Activated CD4-positive, alpha-beta T cell treated with anti-CD3 and anti-CD28 coated beads for 1 hour (primary cell): Measurements from ENCODE around the gene SLC44A2.
"Not testable (repeated sequence)": the region's sequence is repeated elsewhere in the genome, so short reads cannot be mapped to it uniquely, and the experiment has no call there.

Experiments
- DNase-seq: peaks from one replicate; pipeline ENCODE4 v3.0.0-alpha.2; 2020

Gene SLC44A2

DNA sequence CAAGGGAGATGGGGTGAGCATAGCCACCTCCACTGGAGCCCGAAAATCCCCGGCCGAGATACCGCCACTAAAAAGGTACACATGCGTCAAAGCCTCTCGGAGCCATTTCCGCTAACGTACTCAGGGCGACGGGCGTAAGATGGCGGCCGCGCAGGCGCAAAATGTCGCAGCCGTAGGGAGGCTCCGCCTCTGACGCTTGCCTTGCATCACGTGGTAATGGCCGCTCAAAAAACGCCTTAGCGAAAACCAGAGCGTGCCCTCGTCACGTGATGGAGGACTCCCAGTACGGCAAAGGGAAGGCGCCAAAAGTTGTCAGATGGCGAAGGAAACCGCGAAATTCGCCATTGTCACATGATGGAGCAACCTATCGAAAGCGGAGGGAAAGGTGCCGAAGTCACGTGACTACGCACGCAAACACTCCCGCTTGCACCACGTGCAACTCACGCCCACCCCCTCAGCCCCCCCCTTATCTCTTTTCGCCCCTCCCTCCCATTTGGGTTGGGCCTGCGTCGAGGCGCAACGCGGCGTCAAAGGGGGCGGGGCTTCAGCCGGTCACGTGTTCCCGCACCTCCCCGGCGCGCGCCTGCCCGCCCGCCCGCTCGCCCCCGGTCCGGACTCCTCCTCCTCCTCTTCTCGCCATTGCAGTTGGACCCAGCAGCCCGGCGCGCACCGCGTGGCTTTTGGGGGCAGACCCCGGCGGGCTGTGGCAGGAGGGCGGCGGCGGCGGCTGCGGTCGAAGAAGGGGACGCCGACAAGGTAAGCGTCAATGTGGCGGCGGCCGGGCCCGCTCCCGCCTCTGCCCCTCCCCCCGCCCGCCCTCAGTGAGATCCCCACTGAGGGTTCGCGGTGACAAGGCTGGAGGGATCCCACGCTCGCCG is 28.6 kb downstream of the SLC44A2 start, which contains the start of gene ILF3:
ILF3 (plus strand) TSS at position 615 of the 878 bp plus-strand sequence. CDS start 16,260 bp downstream, outside the sequence.
- peak; percentile 100 for DNase-seq

DNA sequence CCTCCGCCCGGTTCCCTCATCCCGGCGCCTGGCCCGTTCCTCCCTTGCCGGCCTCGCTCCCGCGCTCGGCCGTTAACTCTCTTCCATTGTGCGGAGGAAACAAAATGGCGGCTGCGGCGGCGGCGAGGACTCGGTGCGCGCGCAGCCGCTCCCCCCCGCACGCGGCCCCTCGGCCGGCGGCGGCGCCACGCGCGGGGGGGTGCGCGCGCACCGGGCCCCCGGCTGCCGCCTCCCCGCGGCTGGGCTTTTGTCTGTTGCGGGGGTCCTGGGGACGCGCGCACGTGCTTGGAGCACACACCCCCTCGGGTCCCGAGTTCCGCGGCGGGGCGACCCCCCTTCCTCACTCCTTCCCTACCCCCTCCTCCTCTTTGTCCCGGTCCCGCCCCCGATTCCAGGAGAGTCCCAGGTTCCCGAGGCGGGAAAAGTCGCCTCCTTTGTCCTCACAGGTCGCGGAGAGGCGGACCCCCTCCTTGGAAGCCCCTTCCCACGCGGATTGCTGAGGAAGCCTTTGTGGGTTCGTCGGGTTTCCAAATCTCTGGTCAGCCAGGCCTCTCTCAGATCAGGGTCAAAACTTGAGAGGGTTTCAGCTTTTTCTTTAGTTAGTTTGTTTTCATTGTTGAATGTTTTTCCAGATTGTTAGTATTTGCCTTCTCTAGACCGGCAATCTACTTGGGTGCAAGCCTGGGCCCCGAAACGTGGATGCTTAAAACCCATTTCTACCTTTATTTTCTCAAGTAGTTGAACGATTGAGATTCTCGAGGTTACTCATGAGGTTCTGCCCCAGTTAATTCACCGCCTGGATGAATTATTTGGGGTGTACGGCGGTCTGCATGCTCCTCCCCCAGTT is 29.5 kb downstream of the SLC44A2 start:
- no peak for DNase-seq

DNA sequence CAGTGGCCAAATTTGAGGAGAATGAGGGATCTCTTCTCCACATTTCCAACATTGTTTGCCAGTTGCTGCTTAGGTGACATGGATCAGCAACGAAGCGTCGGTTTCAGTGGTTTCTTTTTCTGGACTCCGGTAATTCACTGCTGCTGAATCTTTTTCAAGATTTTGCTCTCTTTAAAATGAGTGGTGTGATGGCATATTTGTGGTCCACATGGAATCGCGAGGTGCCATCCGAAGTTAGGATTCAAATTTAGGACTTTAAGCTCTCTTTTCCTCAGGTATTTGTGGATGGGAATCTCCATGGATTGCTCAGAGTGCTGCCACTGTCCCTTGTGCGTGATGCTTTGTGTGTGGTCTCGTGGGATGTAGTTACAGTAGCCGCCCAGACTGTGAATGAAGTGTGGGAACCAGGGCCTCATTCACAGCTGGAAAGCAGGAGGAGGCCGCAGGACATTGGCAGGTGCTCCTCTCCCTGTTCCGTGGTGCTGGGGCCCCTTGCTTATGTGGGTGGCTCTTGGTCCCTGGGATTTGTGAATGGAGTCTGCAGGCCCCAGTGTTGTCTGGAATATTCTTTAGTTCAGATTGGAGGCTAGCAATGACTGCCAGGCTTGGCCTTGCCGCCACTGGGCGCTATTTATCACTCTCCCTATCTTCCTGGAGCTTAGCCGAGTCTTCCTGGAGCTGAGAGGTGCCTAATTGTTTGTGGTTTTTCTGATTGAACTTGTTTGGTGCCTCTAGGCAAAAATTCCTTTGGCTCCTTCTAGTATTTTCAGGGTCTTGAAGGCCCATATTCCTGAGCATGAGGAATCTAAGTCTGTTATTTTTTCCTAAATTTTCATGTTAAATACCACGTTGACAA is 30.3 kb downstream of the SLC44A2 start:
- DNase-seq = no peak

DNA sequence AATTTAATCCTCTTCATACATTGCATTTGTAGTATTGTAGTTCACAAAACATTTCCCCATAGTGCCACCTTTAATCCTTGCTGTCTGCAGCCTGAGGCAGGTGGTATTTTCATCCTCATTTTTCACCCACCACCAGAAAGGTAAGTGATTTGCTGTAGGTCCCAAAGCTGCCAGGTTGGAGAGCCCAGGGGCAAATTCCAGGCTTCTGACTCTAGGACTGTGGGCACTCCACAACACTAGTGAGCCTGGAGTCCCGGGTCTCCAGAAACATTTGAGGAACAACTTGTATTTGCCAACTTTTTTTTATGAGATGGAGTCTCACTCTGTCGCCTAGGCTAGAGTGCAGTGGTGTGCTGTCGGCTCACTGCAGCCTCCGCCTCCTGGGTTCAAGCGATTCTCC is 35.0 kb downstream of the SLC44A2 start:
- DNase-seq = no peak

DNA sequence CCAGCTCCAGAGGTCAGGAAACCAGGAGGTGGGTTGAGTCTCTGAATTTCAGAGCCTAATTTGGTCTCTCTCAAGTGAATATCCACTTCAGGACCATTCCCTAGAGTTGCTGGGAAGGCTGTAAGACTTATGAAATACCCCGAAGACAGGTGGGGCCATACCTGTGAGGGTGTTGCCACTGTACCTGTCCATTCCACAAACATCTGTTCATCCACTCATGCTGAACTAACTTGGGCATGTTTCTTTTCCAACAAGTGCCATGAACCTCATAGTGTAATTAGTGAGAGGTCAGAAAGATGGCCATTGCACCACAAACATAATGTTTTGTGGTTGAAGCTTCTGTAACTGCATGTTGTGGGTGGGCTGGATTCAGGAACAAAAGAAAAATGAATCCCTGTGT is 36.6 kb downstream of the SLC44A2 start:
- no peak for DNase-seq

DNA sequence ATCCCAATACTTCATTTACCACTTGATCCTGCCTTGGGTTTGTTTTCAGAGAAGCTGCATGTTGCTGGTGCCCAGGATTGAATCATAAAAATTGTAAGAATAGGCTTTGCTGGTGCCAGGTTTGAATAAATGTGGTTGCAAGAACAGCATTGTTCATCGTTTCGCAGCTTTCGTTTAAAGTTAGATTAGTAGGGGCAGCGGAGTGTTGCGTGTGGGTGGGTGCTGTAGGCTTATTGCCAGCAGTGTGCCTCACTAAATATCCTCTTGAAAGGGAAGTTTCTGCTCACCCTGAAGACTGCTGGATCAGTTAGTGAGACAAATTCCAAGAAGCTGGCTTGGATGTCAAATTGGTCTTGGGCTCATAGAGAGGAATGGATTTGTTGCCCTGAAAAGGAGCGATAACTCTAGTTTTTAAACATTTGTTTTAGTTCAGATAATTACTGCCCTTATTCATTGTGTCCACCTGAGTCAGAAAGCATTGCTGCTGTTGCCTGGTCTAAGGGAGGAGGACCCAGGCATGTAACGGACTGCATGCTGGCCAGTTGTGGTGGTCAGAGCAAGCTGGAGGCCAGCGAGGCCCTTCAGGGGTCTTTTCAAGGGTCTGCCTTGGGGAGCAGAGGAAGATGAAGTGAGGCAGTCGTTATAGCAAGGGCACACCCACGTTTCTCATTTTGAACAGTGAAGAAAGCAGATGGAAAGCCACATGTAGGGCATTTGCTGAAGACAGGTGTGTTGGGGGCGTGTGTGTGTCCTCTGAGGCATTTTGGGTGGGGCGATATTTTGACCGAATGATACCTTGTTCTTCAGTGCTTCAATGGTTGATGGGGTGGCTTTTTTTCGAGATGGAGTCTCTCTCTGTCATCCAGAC is 37.3 kb downstream of the SLC44A2 start:
- DNase-seq = no peak

DNA sequence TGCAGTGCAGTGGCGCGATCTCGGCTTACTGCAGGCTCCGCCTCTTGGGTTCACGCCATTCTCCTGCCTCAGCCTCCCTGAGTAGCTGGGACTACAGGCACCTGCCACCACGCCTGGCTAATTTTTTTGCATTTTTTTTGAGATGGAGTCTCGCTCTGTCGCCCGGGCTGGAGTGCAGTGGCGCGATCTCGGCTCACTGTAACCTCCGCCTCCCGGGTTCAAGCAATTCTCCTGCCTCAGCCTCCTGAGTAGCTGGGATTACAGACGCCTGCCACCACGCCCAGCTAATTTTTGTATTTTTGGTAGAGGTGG is 37.9 kb downstream of the SLC44A2 start:
- DNase-seq = not testable (repeated sequence)

DNA sequence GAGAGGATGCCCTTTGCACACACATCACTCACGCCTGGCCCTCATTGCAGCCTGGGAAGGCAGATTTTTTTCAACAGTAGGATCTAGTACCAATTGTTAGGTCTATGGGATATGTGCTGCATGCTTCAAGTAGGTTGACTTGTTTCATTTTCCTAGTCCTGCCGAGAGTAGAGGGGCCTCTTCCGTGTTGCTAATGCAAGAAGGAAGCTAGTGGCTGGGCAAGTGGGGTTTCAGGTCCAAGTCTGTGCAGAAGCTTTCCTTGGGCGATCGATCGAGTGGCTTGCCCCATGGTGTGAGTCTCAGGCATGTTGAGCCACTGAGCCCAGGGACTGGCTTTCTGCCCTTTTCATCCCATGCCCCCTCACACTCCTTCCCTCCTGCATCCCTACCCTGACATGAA is 42.5 kb downstream of the SLC44A2 start:
- DNase-seq = no peak

DNA sequence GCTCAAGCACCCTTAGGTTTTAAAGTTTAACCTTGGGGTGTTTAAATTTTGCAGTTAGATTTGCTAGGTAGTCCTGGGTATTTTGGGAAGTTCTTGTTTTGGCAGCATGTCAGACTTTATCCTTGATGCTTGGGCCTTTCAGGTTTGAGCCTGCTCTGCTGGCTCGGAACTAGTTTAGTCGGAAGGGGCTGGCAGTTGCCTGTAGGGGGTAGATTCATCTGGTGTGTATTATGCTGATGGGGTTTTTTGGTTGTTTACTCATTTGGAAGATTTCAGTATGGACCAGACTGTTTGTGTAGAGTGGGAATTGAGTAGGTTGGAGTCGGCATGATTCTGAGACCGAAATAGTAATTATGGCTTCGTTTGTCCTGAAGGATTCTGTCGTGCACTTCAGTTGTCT is 43.9 kb downstream of the SLC44A2 start:
- DNase-seq = no peak

DNA sequence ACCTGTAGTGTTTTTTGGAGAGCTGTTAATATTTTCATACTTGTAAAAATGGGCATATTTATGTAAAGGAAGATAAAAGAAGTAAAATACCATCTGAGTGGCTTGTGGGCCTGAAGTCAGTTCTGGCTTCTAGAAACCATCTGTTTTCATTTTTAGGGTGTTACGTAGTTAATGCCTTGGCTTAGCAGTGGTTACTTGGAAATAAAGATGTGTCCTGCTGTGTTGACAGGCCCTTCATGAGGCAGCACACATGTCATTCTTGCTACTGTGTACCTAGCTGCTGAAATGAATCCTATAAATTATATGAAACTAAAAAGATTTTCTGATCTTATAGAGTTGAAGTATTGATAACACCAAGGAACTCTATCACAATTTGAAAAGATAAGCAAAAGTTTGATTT is 44.8 kb downstream of the SLC44A2 start:
- DNase-seq = no peak

DNA sequence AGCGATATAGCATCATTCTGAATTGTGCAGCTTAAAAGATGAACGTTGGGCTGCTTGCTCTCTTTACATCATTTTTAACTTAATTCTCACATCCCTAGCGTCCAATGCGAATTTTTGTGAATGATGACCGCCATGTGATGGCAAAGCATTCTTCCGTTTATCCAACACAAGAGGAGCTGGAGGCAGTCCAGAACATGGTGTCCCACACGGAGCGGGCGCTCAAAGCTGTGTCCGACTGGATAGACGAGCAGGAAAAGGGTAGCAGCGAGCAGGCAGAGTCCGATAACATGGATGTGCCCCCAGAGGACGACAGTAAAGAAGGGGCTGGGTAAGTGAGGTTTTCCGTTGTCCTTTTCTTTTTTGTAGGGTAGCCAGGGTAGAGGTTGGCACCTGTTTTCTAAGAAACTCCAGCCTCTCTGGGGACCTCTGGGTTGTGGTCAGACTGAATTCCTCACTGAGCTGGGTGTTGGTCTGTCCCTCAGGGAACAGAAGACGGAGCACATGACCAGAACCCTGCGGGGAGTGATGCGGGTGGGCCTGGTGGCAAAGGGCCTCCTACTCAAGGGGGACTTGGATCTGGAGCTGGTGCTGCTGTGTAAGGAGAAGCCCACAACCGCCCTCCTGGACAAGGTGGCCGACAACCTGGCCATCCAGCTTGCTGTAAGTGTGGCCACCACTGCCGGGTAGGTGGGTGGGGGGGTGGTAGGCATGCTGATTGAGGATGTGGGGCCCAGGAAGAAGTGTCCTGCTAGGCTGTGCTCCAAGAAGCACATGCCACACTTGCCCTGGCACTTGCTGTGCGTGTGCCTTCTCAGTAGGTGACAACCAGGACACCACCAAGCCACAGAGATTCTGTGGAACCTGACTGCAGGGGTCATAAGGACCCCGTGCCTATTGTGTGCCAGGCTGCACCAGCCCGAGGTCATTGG is 45.8 kb downstream of the SLC44A2 start:
- no peak for DNase-seq

DNA sequence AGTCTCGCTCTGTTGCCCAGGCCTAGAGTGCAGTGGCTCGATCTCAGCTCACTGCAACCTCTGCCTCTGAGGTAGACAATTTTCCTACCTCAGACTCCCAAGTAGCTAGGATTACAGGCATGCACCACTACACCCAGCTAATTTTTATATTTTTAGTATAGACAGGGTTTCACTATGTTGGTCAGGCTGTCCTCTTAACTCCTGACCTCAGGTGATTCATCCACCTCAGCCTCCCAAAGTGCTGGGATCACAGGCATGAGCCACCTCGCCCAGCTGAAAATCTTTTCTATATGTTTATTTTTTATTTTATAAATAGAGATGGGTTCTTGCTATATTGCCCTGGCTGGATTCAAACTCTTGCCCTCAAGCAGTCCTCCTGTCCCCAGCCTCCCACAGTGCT is 46.6 kb downstream of the SLC44A2 start:
- not testable (repeated sequence) for DNase-seq

DNA sequence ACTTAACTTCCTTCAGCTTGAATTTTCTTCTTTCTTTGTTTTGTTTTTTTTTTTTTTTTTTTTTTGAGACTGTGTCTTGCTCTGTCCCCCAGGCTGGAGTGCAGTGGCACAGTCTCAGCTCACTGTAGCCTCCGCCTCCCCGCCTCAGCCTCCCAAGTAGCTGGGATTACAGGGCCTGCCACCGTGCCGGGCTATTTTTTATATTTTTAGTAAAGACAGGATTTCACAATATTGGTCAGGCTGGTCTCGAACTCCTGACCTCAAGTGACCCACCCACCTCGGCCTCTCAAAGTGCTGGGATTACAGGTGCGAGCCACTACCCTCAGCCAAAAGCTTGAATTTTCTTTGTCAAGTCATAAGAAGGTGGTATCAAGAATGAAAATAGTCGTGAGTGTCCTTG is 49.9 kb downstream of the SLC44A2 start:
- not testable (repeated sequence) for DNase-seq

DNA sequence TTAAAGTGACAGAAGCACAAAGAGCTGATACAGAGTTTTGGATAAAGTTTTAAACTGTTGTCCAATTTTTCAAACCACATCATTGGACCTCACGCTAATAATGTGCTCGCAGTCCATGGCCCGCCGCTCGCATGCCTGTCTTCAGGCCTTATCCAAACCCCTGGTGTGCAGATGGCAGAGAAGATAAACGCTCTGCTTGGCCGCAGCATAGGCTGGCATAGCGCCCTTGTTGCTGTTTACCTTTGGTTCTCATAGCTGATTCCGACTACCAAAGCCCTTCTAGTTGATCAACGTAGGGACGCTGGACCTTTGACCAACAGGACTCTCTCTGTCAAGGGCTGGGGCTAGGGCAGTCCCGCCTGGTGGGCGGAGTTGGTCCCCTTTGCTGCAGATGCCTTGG is 52.4 kb downstream of the SLC44A2 start:
- DNase-seq = no peak

DNA sequence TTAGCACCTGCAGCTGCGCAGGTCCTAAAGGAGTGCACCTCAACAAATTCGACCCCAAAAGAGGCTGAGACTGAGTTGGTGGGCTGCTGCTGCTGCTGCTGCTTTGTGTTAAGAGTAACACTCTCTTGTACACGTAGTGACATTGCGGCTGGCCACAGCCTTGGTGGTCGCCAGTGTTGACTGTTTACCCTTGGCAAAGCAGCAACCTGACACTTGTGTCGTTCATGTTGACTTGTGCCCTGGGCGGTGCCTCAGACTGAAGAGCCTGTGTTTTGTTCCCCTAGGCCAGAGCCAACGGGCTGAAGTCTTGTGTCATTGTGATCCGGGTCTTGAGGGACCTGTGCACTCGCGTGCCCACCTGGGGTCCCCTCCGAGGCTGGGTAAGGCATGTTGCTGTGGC is 53.5 kb downstream of the SLC44A2 start:
- no peak for DNase-seq

DNA sequence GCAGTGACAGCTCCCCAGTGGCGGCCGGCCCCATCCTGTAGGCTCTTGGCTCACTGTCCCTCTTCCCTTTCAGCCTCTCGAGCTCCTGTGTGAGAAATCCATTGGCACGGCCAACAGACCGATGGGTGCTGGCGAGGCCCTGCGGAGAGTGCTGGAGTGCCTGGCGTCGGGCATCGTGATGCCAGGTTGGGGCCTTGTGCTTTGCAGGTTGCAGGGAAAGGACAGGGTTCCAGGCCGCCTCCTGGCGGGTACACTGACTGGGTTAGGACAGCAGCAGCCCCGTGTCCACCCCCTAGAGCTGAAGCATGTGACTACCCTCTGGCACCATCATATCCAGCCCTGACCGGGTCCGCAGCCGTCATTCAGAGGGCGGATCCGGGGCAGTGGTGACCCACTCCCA is 54.4 kb downstream of the SLC44A2 start:
- no peak for DNase-seq

DNA sequence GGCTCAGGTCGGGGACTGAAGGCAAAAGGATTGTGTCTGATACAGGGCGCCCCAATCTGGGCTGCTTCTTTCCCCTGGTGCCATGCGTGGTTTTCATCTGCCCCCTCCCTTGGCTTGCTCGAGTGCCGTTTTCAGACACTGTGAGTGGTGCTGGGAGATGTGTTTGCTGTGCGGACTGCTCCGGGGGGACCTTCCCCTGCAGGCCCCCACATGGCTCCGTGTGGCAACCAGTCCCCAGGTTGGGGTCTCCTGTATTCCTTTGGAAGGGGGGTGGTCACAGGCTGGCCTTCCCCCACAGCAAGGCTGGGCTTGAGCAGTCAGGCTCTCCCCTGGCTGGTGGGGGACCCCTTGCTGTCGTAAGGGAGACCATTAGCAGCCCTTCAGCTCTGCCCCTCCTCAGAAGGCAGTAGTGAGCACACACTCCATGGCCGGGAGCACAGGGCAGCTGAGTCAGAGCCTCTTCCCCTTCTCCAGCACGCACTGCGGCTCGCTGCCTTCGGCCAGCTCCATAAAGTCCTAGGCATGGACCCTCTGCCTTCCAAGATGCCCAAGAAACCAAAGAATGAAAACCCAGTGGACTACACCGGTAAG is 55.3 kb downstream of the SLC44A2 start:
- DNase-seq = no peak

DNA sequence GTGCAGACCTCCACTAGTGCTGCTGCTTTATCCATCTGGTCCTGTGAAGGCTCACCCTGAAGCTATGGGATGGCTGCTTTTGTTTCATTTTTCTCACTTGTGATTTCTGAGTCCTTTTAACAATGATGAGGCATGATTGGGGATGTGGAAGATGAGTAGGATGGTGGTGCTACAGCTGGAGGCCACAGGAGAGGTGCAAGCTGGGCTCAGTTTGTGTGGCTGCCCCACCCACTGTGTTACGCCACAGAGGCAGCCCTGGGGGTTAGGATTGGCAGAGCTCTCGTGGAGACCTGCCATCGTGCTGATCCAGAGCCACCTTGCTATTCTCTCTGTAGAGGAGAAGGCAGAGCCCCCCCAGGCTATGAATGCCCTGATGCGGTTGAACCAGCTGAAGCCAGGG is 56.3 kb downstream of the SLC44A2 start:
- no peak for DNase-seq

DNA sequence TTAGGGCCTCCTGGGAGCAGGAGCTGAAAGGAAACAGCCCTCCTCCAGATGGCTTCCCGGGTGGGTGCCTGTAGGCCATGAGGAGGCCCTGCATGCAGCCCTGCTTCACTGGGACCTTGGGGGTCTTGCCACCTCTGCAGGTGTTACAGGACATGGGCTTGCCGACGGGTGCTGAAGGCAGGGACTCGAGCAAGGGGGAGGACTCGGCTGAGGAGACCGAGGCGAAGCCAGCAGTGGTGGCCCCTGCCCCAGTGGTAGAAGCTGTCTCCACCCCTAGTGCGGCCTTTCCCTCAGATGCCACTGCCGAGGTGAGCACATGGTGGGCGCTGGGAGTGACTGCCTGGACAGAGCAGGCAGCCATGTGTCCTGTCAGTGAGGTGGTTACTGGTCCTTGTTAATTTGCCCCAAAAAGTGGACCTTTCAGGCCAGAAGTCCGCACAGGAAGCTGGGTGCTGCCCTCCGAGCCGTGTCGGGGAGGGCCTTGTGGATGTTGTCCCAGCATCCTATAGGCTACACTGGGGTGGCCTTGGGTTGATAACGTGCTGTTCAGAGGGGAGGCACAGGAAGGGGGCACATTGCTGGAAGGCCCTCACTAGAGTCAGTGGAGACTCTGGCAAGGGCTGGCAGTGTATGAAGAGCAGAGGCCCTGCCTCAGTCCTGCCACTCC is 57.2 kb downstream of the SLC44A2 start:
- no peak for DNase-seq

DNA sequence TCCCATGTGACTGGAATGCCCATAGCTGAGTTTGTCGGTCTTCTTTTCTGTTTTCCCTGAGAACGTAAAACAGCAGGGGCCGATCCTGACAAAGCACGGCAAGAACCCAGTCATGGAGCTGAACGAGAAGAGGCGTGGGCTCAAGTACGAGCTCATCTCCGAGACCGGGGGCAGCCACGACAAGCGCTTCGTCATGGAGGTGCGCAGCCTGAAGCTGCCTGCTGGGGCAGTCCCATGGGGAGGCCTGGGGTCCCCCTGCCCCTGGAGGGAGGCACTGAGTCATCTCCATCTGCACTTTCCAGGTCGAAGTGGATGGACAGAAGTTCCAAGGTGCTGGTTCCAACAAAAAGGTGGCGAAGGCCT is 57.7 kb downstream of the SLC44A2 start:
- DNase-seq = no peak
